HG03064 (cell line): ENCODE results near the gene PLPP3.

ENCODE experiments used
- ATAC-seq: cut with Tn5 transposase; IDR thresholded peaks from one replicate; pipeline ENCODE4 v1.9.1; 2021; ENCODE audit warnings: low read depth; ENCODE audit not compliant: unreplicated experiment

Gene PLPP3

GRCh38 chr1:56526571-56527174 lies 52.7 kb downstream of the PLPP3 start:
- peak; percentile 70 for ATAC-seq

GRCh38 chr1:56525489-56526041 lies 53.8 kb downstream of the PLPP3 start:
- ATAC-seq, result peak; percentile 84

- ATAC-seq, result no peak
Observed at GRCh38 chr1:56524263-56524662, 55.1 kb downstream of the PLPP3 start.

- ATAC-seq, result no peak
Observed at GRCh38 chr1:56522680-56523079, 56.7 kb downstream of the PLPP3 start.

- ATAC-seq, result no peak
Observed at GRCh38 chr1:56520016-56520601, 59.3 kb downstream of the PLPP3 start.

GRCh38 chr1:56517404-56518130 lies 61.8 kb downstream of the PLPP3 start:
- ATAC-seq, result no peak

GRCh38 chr1:56516539-56517252 lies 62.7 kb downstream of the PLPP3 start:
- ATAC-seq, result peak; percentile 89

GRCh38 chr1:56515898-56516538 lies 63.3 kb downstream of the PLPP3 start:
- no peak for ATAC-seq

GRCh38 chr1:56512724-56513494 lies 66.5 kb downstream of the PLPP3 start:
- ATAC-seq, result no peak

- ATAC-seq, result no peak
Observed at GRCh38 chr1:56511766-56512165, 67.6 kb downstream of the PLPP3 start.

- no peak for ATAC-seq
Observed at GRCh38 chr1:56511364-56511763, 68.0 kb downstream of the PLPP3 start.

- ATAC-seq, result no peak
Observed at GRCh38 chr1:56510642-56511021, 68.7 kb downstream of the PLPP3 start.

- ATAC-seq, result no peak
Observed at GRCh38 chr1:56509713-56510641, 69.4 kb downstream of the PLPP3 start.

- no peak for ATAC-seq
Observed at GRCh38 chr1:56508523-56508983, 70.8 kb downstream of the PLPP3 start.

GRCh38 chr1:56507925-56508522 lies 71.3 kb downstream of the PLPP3 start:
- no peak for ATAC-seq

GRCh38 chr1:56506951-56507491 lies 72.3 kb downstream of the PLPP3 start:
- no peak for ATAC-seq

- no peak for ATAC-seq
Observed at GRCh38 chr1:56505792-56506743, 73.3 kb downstream of the PLPP3 start.
